ENCODE results near the gene HES2.

- TF ChIP-seq, protein P1, sequence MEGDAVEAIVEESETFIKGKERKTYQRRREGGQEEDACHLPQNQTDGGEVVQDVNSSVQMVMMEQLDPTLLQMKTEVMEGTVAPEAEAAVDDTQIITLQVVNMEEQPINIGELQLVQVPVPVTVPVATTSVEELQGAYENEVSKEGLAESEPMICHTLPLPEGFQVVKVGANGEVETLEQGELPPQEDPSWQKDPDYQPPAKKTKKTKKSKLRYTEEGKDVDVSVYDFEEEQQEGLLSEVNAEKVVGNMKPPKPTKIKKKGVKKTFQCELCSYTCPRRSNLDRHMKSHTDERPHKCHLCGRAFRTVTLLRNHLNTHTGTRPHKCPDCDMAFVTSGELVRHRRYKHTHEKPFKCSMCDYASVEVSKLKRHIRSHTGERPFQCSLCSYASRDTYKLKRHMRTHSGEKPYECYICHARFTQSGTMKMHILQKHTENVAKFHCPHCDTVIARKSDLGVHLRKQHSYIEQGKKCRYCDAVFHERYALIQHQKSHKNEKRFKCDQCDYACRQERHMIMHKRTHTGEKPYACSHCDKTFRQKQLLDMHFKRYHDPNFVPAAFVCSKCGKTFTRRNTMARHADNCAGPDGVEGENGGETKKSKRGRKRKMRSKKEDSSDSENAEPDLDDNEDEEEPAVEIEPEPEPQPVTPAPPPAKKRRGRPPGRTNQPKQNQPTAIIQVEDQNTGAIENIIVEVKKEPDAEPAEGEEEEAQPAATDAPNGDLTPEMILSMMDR (IDR thresholded peaks at IDR 0.05; ENCODE audit: insufficient read depth, low read length), result no peak
- no peak for TF ChIP-seq REST (IDR thresholded peaks at IDR 0.05; ENCODE audit: insufficient replicate concordance, low read depth)
These were observed 46.3 kb upstream of the HES2 start, which contains the start of gene TNFRSF25 for GRCh38 chr1:6466023-6466422.
